GM18499 (cell line): ENCODE data around the gene GSK3A.

ENCODE experiments used
- ATAC-seq: cut with Tn5 transposase; IDR thresholded peaks from one replicate; pipeline ENCODE4 v1.9.1; 2021; ENCODE audit warnings: moderate number of reproducible peaks; ENCODE audit not compliant: insufficient read depth, unreplicated experiment

The GSK3A gene

GRCh38 chr19:42204664-42205063, 37.7 kb downstream of the GSK3A start:
- no peak for ATAC-seq

GRCh38 chr19:42203700-42204099, 38.7 kb downstream of the GSK3A start:
- ATAC-seq = no peak

GRCh38 chr19:42202290-42202880, 40.0 kb downstream of the GSK3A start:
- no peak for ATAC-seq

- no peak for ATAC-seq
Measured at GRCh38 chr19:42201489-42202289, 40.7 kb downstream of the GSK3A start.

- ATAC-seq = no peak
Measured at GRCh38 chr19:42200116-42200715, 42.2 kb downstream of the GSK3A start.

GRCh38 chr19:42199440-42200115, 42.8 kb downstream of the GSK3A start:
- no peak for ATAC-seq

- ATAC-seq = no peak
Measured at GRCh38 chr19:42198676-42199439, 43.5 kb downstream of the GSK3A start.

- no peak for ATAC-seq
Measured at GRCh38 chr19:42197375-42197817, 45.0 kb downstream of the GSK3A start.

GRCh38 chr19:42196011-42197001, 46.1 kb downstream of the GSK3A start:
- no peak for ATAC-seq

GRCh38 chr19:42193706-42194105, 48.7 kb downstream of the GSK3A start:
- ATAC-seq = no peak

GRCh38 chr19:42193294-42193693, 49.1 kb downstream of the GSK3A start:
- ATAC-seq = no peak

GRCh38 chr19:42191855-42192254, 50.5 kb downstream of the GSK3A start:
- no peak for ATAC-seq

GRCh38 chr19:42191330-42191729, 51.1 kb downstream of the GSK3A start:
- ATAC-seq = no peak

- no peak for ATAC-seq
Measured at GRCh38 chr19:42189133-42189532, 53.3 kb downstream of the GSK3A start.

- no peak for ATAC-seq
Measured at GRCh38 chr19:42188665-42189064, 53.7 kb downstream of the GSK3A start.

- no peak for ATAC-seq
Measured at GRCh38 chr19:42185277-42185676, 57.1 kb downstream of the GSK3A start.

GRCh38 chr19:42184401-42184861, 58.0 kb downstream of the GSK3A start:
- ATAC-seq = no peak
